WTC11 (cell line): Measurements from ENCODE around the gene PTCSC3.

ENCODE experiments used
- CBFB ChIP-seq: sonication (generic); formaldehyde crosslinking; IDR thresholded peaks from 2 replicates; pipeline ENCODE4 v1.8.1; 2022; ENCODE audit warnings: mild to moderate bottlenecking, low read depth, missing genetic modification reagents
- CTCF ChIP-seq: fragments of 200-600 bp; IDR thresholded peaks from 2 replicates; pipeline ENCODE4 v1.8.0; 2022; ENCODE audit warnings: antibody characterized with exemption
- E2F4 ChIP-seq: sonication (generic); formaldehyde crosslinking; IDR thresholded peaks from 2 replicates; pipeline ENCODE4 v1.8.1; 2022; ENCODE audit warnings: low read depth, mild to moderate bottlenecking, moderate library complexity, missing genetic modification reagents, borderline replicate concordance
- ETV6 ChIP-seq: sonication (generic); formaldehyde crosslinking; IDR thresholded peaks from 2 replicates; pipeline ENCODE4 v1.8.1; 2022; ENCODE audit warnings: mild to moderate bottlenecking, missing genetic modification reagents
- FOXK1 ChIP-seq: sonication (generic); formaldehyde crosslinking; IDR thresholded peaks from 2 replicates; pipeline ENCODE4 v1.8.0; 2022; ENCODE audit warnings: mild to moderate bottlenecking, moderate library complexity, missing genetic modification reagents
- HMGXB4 ChIP-seq: sonication (generic); formaldehyde crosslinking; IDR thresholded peaks from 2 replicates; pipeline ENCODE4 v1.8.1; 2023; ENCODE audit warnings: mild to moderate bottlenecking, moderate library complexity, missing genetic modification reagents
- JUN ChIP-seq: sonication (generic); formaldehyde crosslinking; IDR thresholded peaks from 2 replicates; pipeline ENCODE4 v1.8.0; 2023; ENCODE audit warnings: mild to moderate bottlenecking, missing genetic modification reagents
- KAT7 ChIP-seq: sonication (generic); formaldehyde crosslinking; IDR thresholded peaks from 2 replicates; pipeline ENCODE4 v1.8.1; 2023; ENCODE audit warnings: missing genetic modification reagents, mild to moderate bottlenecking, borderline replicate concordance
- MAX ChIP-seq: sonication (generic); formaldehyde crosslinking; IDR thresholded peaks from 2 replicates; pipeline ENCODE4 v1.8.0; 2022; ENCODE audit warnings: mild to moderate bottlenecking, missing genetic modification reagents
- PREB ChIP-seq: sonication (generic); formaldehyde crosslinking; IDR thresholded peaks from 2 replicates; pipeline ENCODE4 v1.8.1; 2022; ENCODE audit warnings: mild to moderate bottlenecking, missing genetic modification reagents, moderate library complexity, borderline replicate concordance
- TCF7 ChIP-seq: sonication (generic); formaldehyde crosslinking; IDR thresholded peaks from 2 replicates; pipeline ENCODE4 v1.8.0; 2022; ENCODE audit warnings: mild to moderate bottlenecking, low read depth, missing genetic modification reagents, moderate library complexity
- ZBTB43 ChIP-seq: sonication (generic); formaldehyde crosslinking; IDR thresholded peaks from 2 replicates; pipeline ENCODE4 v1.8.1; 2023; ENCODE audit warnings: mild to moderate bottlenecking, missing genetic modification reagents
- ZNF281 ChIP-seq: sonication (generic); formaldehyde crosslinking; IDR thresholded peaks from 2 replicates; pipeline ENCODE4 v1.8.0; 2023; ENCODE audit warnings: mild to moderate bottlenecking, missing genetic modification reagents
- ZNF317 ChIP-seq: sonication (generic); formaldehyde crosslinking; IDR thresholded peaks from 2 replicates; pipeline ENCODE4 v1.8.1; 2023; ENCODE audit warnings: low read depth, mild to moderate bottlenecking, moderate library complexity, missing genetic modification reagents, borderline replicate concordance

- TF ChIP-seq CTCF (no peak), ETV6 (CRISPR knock-in tag) (no peak), ZNF317 (CRISPR knock-in tag) (no peak), HMGXB4 (no peak), E2F4 (CRISPR knock-in tag) (no peak), ZBTB43 (CRISPR knock-in tag) (no peak), MAX (CRISPR knock-in tag) (no peak), FOXK1 (no peak), CBFB (CRISPR knock-in tag) (no peak), PREB (CRISPR knock-in tag) (no peak), TCF7 (CRISPR knock-in tag) (no peak), ZNF281 (CRISPR knock-in tag) (no peak), KAT7 (CRISPR knock-in tag) (no peak), JUN (no peak)
These were observed 43.7 kb downstream of the PTCSC3 start for GRCh38 chr14:36132826-36133225.
